ENCODE data around the gene SNAP47. TPM values are rescaled to one million over a fixed set of nuclear protein-coding genes. Genes with fewer than 3 reads are reported as not detected.

SNAP47 gene
- total RNA-seq, 4 donors from 2014 or later, result 25.2 to 41.9 (median 34.7) TPM

DNA sequence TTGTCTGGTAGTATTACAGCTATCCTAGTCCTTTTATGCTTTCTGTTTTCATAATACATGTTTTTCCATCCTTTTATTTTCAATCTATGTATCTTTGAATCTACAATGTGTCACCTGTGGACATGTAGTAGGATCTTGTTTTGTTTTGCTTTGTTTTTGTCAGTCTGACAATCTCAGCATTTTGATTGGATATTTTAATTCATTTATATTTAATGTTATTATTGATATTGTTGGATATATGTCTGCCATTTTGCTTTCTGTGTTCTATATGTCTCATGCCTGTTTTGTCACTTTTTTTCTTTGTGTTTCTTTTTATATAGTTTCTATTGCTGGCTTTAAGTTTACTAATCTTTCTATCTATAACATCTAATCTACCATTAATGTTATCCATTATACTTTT is 68.7 kb downstream of the SNAP47 start:
- intact Hi-C loops (cut with DNase I; ENCODE audit: low total_unique reads), result no loop called here
- no peak for DNase-seq (ENCODE audit: low spot score in 2 of 2)
- TF ChIP-seq POLR2A (IDR thresholded peaks at IDR 0.05), result no peak
- TF ChIP-seq, protein P1, sequence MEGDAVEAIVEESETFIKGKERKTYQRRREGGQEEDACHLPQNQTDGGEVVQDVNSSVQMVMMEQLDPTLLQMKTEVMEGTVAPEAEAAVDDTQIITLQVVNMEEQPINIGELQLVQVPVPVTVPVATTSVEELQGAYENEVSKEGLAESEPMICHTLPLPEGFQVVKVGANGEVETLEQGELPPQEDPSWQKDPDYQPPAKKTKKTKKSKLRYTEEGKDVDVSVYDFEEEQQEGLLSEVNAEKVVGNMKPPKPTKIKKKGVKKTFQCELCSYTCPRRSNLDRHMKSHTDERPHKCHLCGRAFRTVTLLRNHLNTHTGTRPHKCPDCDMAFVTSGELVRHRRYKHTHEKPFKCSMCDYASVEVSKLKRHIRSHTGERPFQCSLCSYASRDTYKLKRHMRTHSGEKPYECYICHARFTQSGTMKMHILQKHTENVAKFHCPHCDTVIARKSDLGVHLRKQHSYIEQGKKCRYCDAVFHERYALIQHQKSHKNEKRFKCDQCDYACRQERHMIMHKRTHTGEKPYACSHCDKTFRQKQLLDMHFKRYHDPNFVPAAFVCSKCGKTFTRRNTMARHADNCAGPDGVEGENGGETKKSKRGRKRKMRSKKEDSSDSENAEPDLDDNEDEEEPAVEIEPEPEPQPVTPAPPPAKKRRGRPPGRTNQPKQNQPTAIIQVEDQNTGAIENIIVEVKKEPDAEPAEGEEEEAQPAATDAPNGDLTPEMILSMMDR (IDR thresholded peaks at IDR 0.05), result no peak
- H3K4me3 ChIP-seq (ENCODE audit: low read depth, poor library complexity, severe bottlenecking), result no peak overlapping the region

DNA sequence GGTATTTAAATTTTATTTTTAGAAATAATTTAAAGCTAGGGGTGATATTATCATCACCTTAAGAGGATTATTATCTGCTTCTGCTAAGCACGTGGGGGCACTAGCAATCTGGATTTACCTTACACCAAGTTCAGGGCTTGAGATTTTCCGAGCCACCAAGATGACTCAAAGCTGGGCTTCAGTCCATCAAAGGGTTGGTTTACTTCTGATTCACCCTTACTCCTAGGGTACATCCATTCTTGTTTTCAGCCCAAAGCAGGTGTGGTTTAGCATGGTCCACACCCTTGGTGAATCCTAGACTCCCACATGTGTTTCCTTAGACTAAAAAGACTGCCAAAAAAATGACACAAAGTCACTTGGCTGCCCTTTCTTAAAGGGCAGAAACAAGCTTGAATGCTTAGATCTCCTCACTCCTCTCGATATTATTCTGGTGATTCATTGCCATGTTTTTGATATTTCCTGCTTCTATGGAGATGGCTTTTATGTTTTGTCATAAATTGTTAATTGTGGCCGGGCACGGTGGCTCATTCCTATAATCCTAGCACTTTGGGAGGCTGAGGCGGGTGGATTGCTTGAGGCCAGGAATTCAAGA is 70.5 kb downstream of the SNAP47 start:
- WGBS, 2 donors, result 19 to 24% methylated on average over 6 of the region's 6 CpGs
- intact Hi-C loops (cut with DNase I; ENCODE audit: low total_unique reads), result no loop called here
- TF ChIP-seq, protein P1 (IDR thresholded peaks at IDR 0.05), result no peak
- no peak for TF ChIP-seq POLR2A (IDR thresholded peaks at IDR 0.05)
- no peak overlapping the region for H3K4me3 ChIP-seq (ENCODE audit: low read depth, poor library complexity, severe bottlenecking)
- no peak for DNase-seq (ENCODE audit: low spot score in 2 of 2)

DNA sequence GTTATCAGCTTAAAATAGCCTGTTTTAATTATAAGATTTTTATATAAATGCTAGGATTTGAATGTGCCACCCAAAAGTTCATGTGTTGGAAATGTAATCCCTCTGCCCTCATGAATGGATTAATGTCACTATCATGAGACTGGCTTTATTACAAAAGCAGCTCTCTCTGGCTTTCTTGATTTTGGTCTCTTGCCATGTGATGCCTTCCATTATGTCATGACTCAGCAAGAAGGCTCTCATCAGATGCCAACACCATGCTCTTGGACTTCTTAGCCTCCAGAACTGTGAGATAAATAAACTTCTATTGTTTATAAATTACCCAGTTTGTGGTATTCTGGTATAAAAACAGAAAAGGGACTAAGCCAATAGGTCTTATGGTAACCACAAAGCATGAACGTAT is 73.3 kb downstream of the SNAP47 start:
- intact Hi-C loops (cut with DNase I; ENCODE audit: low total_unique reads), result no loop called here
- TF ChIP-seq, protein P1 (IDR thresholded peaks at IDR 0.05), result no peak
- TF ChIP-seq POLR2A (IDR thresholded peaks at IDR 0.05), result no peak
- 63 to 83% methylated on average over 1 of the region's 1 CpG for WGBS, 2 donors
- DNase-seq (ENCODE audit: low spot score in 2 of 2), result no peak
- H3K4me3 ChIP-seq (ENCODE audit: low read depth, poor library complexity, severe bottlenecking), result no peak overlapping the region

DNA sequence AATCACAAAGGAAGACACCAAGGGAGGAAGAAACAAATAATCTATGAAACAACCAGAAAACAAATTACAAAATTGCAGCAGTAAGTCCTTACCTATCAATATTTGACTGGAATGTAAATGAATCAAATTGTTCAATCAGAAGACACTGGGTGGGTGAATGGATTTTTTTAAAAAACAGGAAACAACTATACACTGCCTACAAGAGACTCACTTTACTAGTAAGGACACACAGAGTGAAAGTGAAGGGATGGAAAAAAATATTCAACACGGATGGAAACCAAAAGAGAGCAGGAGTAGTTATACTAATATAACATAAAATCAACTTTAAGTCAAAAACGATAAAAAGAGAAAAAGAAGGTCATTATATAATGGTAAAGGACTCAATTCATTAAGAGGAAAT is 73.8 kb downstream of the SNAP47 start:
- no peak for DNase-seq (ENCODE audit: low spot score in 2 of 2)
- intact Hi-C loops (cut with DNase I; ENCODE audit: low total_unique reads), result no loop called here
- TF ChIP-seq, protein P1 (IDR thresholded peaks at IDR 0.05), result no peak
- 89 to 95% methylated on average over 2 of the region's 2 CpGs for WGBS, 2 donors
- H3K4me3 ChIP-seq (ENCODE audit: low read depth, poor library complexity, severe bottlenecking), result no peak overlapping the region

DNA sequence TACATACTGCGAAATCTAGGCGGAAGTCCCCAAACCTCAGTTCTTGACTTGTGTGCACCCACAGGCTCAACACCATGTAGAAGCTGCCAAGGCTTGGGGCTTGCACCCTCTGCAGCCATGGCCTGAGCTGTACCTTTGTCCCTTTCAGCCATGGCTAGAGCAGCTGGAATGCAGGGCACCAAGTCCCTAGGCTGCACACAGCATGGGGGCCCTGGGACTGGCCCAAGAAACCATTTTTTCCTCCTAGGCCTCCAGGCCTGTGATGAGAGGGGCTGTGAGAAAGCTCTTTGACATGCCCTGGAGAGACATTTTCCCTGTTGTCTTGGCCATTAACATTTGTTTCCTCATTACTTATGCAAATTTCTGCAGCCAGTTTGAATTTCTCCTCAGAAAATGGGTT is 78.7 kb downstream of the SNAP47 start:
- no peak overlapping the region for H3K4me3 ChIP-seq (ENCODE audit: low read depth, poor library complexity, severe bottlenecking)
- 93 to 100% methylated on average over 2 of the region's 2 CpGs for WGBS, 2 donors
- DNase-seq (ENCODE audit: low spot score in 2 of 2), result no peak
- TF ChIP-seq, protein P1 (IDR thresholded peaks at IDR 0.05), result no peak
- TF ChIP-seq POLR2A (IDR thresholded peaks at IDR 0.05), result no peak
- intact Hi-C loops (cut with DNase I; ENCODE audit: low total_unique reads), result no loop called here

All from lower leg skin (tissue), 4 donors.